ENCODE measurements around the gene USF2.

The USF2 gene

GRCh38 chr19:35246466-35247092, 22.2 kb upstream of the USF2 start:
- DNase-seq (ENCODE audit: low read depth, low spot score): no peak

- DNase-seq (ENCODE audit: low read depth, low spot score): peak; percentile 89
Measured at GRCh38 chr19:35247526-35248309, 21.0 kb upstream of the USF2 start.

GRCh38 chr19:35248310-35249145, 20.2 kb upstream of the USF2 start, which contains the start of gene LSR:
LSR (plus strand) TSS chr19:35249002; CDS start chr19:35249023, 21 bp downstream.
- no peak for DNase-seq (ENCODE audit: low read depth, low spot score)

GRCh38 chr19:35249146-35249847, 19.5 kb upstream of the USF2 start:
- no peak for DNase-seq (ENCODE audit: low read depth, low spot score)

DNA sequence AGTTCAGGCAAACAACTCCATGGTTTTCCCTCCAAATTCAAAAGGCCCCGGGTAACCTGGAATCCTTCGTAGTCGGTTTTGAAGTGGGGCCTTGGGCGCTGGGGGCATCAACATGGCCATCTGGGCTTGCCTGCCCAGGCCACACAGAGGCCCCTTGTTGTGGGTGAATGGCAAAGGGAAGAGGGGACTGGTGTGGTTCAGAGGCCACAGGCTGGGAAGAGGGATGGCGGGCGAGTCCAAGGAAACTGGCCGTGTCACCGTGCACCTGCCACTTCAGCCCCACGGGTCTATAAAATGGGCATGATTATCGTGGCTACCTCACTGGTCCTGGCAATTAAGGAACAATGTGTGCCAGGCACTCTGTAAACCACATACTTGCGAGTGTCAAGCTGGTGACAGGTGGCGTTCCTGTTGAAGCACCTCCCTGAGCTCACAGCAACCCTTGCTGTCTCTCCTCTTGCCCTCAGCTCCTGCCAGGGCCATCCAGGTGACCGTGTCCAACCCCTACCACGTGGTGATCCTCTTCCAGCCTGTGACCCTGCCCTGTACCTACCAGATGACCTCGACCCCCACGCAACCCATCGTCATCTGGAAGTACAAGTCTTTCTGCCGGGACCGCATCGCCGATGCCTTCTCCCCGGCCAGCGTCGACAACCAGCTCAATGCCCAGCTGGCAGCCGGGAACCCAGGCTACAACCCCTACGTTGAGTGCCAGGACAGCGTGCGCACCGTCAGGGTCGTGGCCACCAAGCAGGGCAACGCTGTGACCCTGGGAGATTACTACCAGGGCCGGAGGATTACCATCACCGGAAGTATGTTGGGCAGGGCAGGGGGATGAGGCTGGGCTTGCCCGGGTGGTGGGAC, 18.7 kb upstream of the USF2 start:
- DNase-seq (ENCODE audit: low read depth, low spot score): no peak

DNA sequence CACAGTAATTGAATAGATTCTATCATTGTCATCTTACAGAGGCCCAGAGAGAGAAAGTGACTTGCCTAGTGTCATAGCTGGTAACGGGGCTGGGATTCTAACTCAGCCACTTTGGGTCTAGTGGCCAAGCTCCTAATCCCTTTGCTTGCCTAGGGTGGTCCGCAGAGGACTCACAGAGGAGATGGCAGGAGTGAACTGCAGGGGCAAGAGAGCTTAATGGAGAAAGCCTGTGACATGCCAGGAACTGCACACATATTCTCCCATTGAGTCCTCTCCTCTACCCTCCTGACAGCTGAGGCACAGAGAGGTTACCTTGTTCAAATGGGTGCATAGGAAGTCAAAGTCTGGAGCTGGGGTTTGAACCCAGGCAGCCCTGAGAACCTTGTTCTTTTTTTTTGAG, 17.3 kb upstream of the USF2 start:
- DNase-seq (ENCODE audit: low read depth, low spot score): no peak

- no peak for DNase-seq (ENCODE audit: low read depth, low spot score)
Measured at GRCh38 chr19:35253316-35254286, 15.2 kb upstream of the USF2 start.

DNA sequence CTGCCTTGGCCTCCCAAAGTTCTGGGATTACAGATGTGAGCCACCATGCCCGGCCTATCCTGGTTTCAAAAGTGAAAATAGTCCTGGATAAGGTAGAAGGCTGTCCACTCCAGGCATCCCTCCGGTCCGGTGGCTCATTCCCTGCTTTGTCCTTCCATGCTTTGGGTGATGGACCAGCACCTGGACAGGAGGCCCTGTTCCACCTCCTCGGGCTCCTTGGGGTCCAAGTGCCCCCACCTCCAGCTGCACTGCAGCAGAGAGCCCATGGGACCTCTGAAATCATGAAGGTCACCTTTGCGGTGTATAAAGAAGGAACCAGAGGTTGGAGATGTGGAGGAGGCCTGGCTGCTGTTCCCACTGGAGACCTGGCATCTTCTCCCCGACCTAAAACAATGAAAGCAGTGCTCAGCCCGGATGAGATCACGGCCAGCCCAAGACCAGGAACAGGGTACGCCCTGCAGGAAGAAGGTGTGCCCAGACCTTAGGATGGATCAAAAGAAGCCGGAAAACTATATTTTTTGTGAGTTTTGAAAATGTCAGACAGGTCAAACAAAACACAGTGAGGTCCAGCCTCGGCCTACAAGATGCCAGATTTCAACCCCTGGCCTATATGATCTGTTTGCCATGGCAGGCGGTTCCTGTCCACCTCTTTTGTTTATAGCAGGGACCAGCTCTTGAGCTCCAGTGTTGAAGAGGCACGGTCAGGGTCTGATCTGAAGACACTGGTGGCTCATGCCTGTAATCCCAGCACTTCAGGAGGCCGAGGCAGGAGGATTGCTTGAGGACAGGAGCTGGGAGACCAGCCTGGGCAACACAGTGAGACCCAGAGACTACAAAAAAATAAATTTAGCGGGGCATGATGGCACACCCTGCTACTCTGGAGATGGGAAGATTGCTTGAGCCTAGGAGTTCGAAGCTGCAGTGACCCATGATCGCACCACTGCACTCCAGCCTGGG, 14.1 kb upstream of the USF2 start:
- DNase-seq (ENCODE audit: low read depth, low spot score): no peak

DNA sequence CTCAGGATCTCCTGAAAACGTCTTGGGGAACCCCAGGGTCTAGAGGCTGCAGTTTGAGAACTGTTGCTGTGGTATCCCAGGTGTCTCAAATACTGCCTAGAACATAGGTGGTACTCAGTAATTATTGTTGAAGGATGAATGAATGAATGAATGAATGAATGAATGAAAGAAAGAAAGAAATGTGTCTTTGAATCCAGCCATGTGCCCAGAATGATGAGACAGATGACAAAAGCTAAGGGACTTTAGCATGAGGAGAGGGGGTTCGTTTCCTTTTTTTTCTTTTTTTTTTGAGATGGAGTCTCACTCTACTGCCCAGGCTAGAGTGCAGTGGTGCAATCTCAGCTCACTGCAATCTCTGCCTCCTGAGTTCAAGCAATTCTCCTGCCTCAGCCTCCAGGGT, 12.2 kb upstream of the USF2 start:
- DNase-seq (ENCODE audit: low read depth, low spot score): no peak

DNA sequence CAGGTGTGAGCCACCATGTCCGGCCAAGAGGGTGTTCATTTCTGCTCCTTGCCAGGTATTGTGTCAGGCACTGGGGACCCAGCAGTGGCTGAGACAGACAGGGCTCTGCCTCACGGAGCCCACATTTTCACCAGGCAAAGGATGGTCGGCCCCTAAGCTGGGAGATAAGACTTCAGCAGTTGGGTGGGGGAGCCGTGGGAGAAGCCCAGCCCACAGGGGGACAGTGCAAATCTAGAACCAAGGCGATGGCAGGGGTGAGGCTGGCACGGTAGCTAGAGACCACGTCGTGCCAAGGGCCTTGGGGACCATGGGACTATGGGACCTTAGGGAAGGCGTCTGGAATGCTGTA, 11.7 kb upstream of the USF2 start:
- no peak for DNase-seq (ENCODE audit: low read depth, low spot score)

- DNase-seq (ENCODE audit: low read depth, low spot score): no peak
Measured at GRCh38 chr19:35260694-35261304, 8.0 kb upstream of the USF2 start.

GRCh38 chr19:35261356-35262100, 7.2 kb upstream of the USF2 start:
- DNase-seq (ENCODE audit: low read depth, low spot score): no peak

DNA sequence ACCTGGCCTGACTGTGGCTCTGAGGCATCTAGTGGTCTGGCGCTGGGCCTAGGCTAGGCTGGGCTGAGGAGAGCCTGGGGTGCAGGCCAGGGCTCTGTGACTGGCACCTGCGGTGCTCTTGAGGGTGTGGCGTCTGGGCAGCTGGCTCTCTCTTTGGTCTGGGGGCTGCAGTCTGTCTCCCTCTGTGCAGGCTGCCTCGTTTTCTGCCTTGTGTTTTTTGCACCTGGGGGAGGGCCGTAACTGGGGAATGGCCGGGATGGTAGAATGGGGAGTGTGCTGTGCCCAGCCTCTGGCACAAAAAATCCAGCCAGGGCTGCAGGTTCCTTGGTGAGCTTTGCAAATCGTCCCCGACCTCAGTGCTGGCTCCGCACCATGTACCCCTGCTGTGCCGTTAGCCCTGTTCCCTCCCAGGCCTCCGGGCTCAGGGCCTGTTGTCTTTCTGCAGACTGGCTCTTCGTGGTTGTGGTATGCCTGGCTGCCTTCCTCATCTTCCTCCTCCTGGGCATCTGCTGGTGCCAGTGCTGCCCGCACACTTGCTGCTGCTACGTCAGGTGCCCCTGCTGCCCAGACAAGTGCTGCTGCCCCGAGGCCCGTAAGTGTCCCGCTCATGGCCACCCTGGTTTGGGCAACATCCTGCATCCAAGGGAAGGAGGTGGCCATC, 6.5 kb upstream of the USF2 start:
- DNase-seq (ENCODE audit: low read depth, low spot score): no peak

- DNase-seq (ENCODE audit: low read depth, low spot score): no peak
Measured at GRCh38 chr19:35264268-35265125, 4.3 kb upstream of the USF2 start.

DNA sequence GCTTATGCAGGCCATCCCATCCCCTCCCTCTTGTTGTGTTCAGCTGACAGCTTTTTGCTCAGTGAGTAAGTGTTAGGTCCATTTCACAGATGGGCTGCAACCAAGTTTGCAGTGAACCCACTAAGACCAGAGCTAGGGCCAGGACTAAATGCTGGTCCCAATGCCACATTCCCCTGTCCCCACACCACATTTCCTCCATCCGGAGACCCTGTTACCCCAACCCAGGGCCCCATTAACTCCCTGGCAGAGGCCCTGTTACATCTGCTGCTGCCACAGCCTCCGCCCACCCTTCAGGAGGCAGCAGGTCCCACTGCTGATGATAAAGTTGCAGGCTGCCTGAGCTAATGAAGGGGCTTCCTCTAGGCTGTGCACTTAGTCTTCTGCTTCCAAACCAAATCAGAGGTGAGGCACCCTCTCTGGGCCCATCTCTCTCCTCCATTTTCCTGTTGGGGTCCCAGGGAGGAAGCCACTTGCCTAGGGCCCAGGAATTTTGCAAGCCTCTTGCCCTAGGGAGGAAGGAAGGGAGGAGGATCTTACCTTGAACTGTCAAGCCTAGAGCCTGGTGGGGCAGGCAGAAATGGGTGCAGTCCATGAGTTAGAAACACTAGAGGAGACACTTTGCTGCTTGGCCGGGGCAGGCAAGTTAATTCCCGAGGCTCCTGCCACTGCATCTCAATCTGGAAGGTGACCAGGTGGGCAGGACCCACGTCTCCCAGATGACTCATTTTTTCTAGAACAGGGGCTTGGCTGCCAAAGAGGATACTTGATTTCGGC, 3.4 kb upstream of the USF2 start:
- DNase-seq (ENCODE audit: low read depth, low spot score): no peak

All from iPS DF 19.7 (cell line).